Stimulated activated CD4-positive, alpha-beta T cell treated with anti-CD3 and anti-CD28 coated beads, Interleukin-12 subunit alpha, Interleukin-12 subunit beta, amount 100 ng/mL, for 24 hours (primary cell): Measurements from ENCODE around the gene CDK5RAP2.
"Not testable (repeated sequence)": the region's sequence is repeated elsewhere in the genome, so short reads cannot be mapped to it uniquely, and the experiment has no call there.

Source experiments
- DNase-seq, 2 experiments: peaks; one replicate each; pipeline ENCODE4 v3.0.0-alpha.2; 2020; ENCODE audit warnings: low read depth in 2 of 2

The CDK5RAP2 gene

DNA sequence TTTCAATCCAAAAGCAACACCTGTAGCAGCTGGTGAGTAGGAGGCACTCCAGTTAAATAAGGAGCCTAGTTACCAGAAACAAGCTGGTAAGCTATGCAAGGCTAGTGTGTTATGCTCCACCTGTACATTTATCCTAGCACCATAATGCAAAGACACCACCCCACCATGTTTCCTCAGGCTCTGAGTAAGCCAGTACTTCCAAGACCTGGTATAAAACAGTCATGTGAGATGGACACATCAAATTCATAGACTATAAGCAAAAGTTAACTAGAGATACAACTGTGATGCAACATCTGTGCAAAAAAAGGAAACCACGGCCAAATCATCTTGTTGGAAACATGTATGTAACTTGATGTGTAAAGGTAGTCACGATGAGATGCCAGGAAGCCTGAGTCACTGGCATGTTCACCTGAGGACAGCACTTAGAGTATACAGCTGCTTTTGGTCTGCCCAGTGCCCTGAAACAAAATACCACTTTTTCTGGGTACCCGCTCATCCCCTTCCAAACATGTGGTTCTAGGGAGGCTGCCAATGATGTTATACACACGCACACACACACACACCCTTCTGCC, 66.1 kb downstream of the CDK5RAP2 start:
- no peak for DNase-seq

DNA sequence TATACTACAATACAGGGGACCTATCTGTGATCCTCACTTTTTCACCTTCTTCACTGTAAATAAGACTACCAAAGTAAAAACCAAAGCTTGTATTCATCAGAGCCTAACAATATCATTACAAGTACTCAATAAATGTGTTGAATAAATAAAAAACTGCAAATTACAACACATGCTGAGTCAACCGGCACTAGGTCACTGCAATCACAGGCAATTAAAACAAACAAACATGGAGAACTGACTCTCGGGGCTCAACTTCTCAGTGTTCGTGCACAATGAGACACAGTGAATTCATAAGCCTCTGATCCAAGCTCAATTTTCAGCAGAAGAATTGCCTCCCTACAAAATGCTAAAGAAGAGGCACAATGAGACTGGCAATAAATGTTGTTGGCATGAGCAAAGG, 69.2 kb downstream of the CDK5RAP2 start:
- no peak for DNase-seq

DNA sequence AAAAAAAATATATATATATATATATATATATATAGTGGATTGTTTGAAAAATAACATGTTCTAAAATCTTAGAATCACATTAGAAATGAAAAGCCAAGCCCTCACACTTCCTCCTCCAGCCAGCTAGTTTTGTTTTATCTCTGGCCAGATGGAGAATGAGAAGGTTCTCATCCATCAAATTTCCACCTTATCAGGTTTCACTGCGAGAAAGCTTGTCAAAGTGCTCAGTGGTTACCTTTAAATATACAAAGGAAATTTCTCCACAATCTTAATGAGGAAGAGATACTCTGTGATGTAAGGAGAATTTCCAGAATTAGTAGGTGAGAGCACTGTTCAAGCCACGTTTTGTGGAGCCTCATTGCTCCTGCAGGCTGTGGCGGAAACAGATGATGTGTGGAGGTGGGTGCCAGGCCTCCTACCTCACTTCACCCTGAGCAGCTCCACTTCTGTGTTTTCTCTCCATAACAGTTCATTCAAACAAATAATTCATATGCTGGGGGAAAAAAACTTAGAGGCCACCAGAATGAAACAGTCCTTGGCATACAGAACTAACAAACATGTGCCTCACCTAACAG, 71.9 kb downstream of the CDK5RAP2 start:
- DNase-seq: no peak

- DNase-seq: no peak
These were observed 74.8 kb downstream of the CDK5RAP2 start for GRCh38 chr9:120505186-120505585.

GRCh38 chr9:120500733-120501132, 79.2 kb downstream of the CDK5RAP2 start:
- no peak for DNase-seq

DNA sequence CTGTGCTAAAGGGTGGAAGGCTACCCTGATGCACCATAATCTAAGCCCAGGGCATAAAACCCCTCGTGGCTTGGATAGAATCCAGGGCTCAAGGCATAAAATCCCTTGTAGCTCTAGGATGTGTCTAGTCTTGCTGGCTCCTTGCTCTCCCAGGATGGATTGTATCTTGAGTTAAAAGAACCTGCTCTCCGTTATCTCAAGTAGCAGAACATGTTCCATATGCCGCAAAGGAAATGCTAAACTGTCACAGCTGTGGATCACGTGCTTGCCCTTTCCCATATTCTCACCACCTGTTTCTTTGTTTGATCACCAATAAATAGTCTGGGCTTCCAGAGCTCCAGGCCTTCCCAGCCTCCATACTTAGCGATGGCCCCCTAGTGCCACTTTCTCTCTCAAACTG, 82.1 kb downstream of the CDK5RAP2 start:
- not testable (repeated sequence) for DNase-seq

DNA sequence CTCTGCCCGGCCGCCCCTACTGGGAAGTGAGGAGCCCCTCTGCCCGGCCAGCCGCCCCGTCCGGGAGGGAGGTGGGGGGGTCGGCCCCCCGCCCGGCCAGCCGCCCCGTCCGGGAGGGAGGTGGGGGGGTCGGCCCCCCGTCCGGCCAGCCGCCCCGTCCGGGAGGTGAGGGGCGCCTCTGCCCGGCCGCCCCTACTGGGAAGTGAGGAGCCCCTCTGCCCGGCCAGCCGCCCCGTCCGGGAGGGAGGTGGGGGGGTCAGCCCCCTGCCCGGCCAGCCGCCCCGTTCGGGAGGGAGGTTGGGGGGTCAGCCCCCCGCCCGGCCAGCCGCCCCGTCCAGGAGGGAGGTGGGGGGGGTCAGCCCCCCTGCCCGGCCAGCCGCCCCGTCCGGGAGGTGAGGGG, 83.5 kb downstream of the CDK5RAP2 start:
- DNase-seq: not testable (repeated sequence)

GRCh38 chr9:120490888-120491595, 88.9 kb downstream of the CDK5RAP2 start:
- DNase-seq: no peak

DNA sequence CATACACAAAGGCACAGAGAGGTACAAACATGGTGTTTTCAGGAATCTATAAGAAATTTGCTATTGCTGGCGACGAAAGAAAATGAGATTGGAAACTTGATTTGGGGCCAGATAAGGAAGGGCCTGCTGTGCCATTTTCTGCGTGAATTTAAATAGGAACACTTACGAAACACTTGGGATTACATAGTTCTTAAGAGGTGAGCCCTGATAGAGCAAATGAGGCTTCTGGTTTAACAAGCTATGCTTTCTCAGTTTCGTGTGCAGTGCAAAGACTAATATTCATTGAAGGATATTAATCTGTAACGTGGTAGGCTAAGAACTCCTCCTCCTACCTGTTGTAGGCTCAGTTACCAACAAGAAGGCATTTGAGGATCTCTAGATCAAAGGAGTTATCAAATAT, 93.1 kb downstream of the CDK5RAP2 start:
- DNase-seq: no peak

DNA sequence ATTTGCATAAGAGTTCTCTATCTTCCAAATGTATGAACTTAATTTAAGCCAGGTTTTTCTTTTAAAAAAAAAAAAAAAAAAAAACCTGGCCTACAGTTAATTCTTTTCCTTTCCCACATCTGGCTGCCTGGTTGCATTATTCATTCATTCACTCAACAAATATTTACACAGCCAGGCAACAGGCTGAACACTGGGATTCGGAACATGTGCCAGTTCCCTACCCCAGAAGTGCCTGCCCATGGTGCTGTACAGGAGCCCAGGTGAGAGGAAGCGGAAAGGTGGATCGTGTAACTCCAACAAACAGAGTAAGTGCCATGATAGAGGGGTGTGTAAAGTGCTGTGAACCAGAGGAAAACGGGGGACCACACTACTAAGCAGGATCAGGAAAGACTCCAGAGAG, 93.6 kb downstream of the CDK5RAP2 start:
- DNase-seq: no peak

- DNase-seq: no peak
These were observed 94.2 kb downstream of the CDK5RAP2 start for GRCh38 chr9:120485788-120486187.

DNA sequence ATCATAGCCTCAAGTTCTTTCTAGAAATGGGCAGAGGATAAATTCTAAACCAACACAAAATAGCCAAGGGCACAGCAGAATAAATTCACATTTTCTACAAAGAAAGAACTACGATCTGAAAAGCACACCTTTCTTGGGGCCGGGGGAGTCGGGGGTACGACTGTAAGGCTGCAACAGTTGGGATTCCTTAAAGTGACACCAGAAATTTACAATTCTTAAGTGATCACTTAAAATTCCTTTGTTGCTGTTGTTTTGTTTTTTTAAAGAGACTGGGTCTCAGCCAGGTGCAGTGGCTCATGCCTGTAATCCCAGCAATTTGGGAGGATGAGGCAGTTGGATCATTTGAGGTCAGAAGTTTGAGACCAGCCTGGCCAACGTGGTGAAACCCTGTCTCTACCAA, 95.8 kb downstream of the CDK5RAP2 start:
- DNase-seq: no peak

GRCh38 chr9:120482424-120483186, 97.4 kb downstream of the CDK5RAP2 start:
- DNase-seq: no peak

- DNase-seq: no peak
These were observed 98.1 kb downstream of the CDK5RAP2 start for GRCh38 chr9:120481846-120482245.

GRCh38 chr9:120481248-120481647, 98.7 kb downstream of the CDK5RAP2 start:
- no peak for DNase-seq

- no peak for DNase-seq
These were observed 99.3 kb downstream of the CDK5RAP2 start for GRCh38 chr9:120480707-120481106.

GRCh38 chr9:120478208-120478607, 101.8 kb downstream of the CDK5RAP2 start:
- DNase-seq: no peak

- no peak for DNase-seq
These were observed 102.4 kb downstream of the CDK5RAP2 start for GRCh38 chr9:120477534-120478001.

- DNase-seq: no peak
These were observed 104.6 kb downstream of the CDK5RAP2 start for GRCh38 chr9:120475341-120475740.

GRCh38 chr9:120474591-120475243, 105.2 kb downstream of the CDK5RAP2 start:
- no peak for DNase-seq

DNA sequence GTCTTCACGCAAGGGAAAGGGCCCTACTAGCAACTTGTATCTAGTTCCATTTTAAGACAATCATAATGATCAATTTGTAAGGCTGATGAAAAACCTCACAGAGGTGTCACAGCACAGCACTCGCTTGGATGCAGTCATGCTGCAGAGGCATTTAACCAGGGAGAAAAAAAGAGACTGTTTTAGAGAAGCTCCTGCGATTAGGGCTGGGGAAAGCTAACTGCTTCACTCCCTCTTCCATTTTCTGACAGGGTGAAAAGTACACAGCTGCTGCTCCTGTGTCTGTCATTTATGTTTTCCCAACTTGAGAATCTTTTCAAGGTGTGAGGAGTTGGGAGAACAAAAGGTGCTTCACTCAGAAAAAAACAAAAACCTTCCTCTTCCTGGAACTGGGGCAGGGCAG, 106.4 kb downstream of the CDK5RAP2 start:
- no peak for DNase-seq
